ENCODE results near the gene NFXL1. TPM values are rescaled to one million over a fixed set of nuclear protein-coding genes. Genes with fewer than 3 reads are reported as not detected.

NFXL1 gene
- total and polyA plus RNA-seq, 10 of the 15 experiments (the other 5 are each of a cell fraction or from before 2014, with no cell fraction given) = 8.1 to 16.5 (median 13.1) TPM

DNA sequence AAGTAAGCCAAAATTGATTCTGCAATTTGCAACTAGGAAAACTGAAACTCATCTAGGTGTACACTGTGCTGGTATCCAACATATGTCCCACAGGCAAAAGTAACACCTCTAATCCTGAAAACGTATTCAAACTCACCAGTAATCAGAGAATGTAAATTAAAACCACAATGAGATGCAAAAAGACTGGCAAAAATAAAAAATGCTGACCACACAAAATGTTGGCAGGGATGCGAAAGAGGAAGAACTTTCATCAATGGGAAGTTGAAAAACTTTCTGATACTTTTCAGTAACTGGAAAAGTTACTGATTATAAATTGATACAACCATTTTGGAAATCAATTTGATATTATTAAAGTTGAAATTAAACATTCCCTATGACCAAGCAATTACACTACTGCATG, 56.4 kb downstream of the NFXL1 start:
- Histone ChIP-seq H4K20me1 (ENCODE audit: control insufficient read depth, insufficient read depth) (no peaks in the 10 kb centered on the region), H3K4me1 (ENCODE audit: control insufficient read depth, insufficient read depth, low read length) (no peaks in the 10 kb centered on the region), H3K4me2 (ENCODE audit: control insufficient read depth, insufficient read depth) (no peak overlapping the region), H3K27me3 (replicated peaks in 1 of 2; ENCODE audit: control insufficient read depth in 2 of 2, insufficient read depth in 2 of 2, low read length in 1 of 2) (no peaks in the 10 kb centered on the region), H2AFZ (ENCODE audit: control insufficient read depth, low read depth, low read length) (no peak overlapping the region), H3K79me2 (ENCODE audit: control insufficient read depth, insufficient read depth, low read length) (no peaks in the 10 kb centered on the region), H3K9me3 (replicated peaks; ENCODE audit: control insufficient read depth, insufficient read depth, low read length) (no peaks in the 10 kb centered on the region), H3K9ac (ENCODE audit: control insufficient read depth, insufficient read depth, low read length) (no peak overlapping the region), H3K27ac (ENCODE audit: control insufficient read depth, insufficient read depth) (no peak overlapping the region), H3K4me3 (no peak overlapping the region), H3K36me3 (ENCODE audit: control insufficient read depth in 2 of 2, insufficient read depth in 2 of 2, low read length in 1 of 2) (peaks cover 0 to 9% of the 10 kb centered on the region in 2 experiments; a peak in 2 of 4 replicates)
- DNase-seq (ENCODE audit: low read depth, low spot score) (no peak), ATAC-seq (no peak), FAIRE-seq (no peak)
- ChIA-PET CTCF (no interaction called here), RAD21 (ENCODE audit: unreplicated experiment) (no interaction called here), POLR2A (no interaction called here), SMC1A (ENCODE audit: uncharacterized antibody, unreplicated experiment) (no interaction called here)
- 48% methylated on average over 2 of the region's 2 CpGs for WGBS (ENCODE audit: insufficient coverage, insufficient replicate concordance, low lambda C conversion rate, missing lambda C conversion rate)
- in situ Hi-C loops (cut with MboI) = no loop called here
- intact Hi-C loops (cut with micrococcal nuclease; ENCODE audit: unreplicated experiment) = no loop called here
- BruUV-seq (replicated peaks) = no TSS peak
- no peak for TF ChIP-seq ZNF384 (IDR thresholded peaks at IDR 0.05; ENCODE audit: borderline replicate concordance, low read depth, low read length)
- no peak for TF ChIP-seq JUND (IDR thresholded peaks at IDR 0.05; ENCODE audit: low read depth, low read length)
- no peak for TF ChIP-seq GATAD2B (conservative IDR thresholded peaks at IDR 0.05; ENCODE audit: low read depth)

DNA sequence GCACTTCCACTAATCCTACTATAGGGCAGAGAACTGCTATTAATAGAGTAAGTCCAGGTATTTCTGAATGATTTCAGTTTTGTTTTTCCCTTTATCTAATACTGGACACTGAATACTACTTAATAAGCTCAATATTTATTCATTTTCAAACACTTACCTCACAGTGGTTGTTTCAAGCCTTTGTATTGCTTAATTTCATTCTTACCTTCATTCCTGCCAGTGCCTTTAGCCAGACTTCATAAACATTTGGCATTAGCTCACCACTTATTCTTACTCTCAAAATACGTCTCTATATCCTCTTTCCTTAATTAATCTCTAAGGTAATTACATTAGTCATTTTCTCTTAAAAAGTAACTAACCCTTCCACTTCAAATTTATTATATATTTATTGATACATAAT, 57.7 kb downstream of the NFXL1 start:
- in situ Hi-C loops (cut with MboI) (no loop called here), intact Hi-C loops (cut with micrococcal nuclease; ENCODE audit: unreplicated experiment) (no loop called here)
- ChIA-PET POLR2A (no interaction called here), CTCF (interaction anchor here (1.3 kb wide), 1 partner anchor 17 kb away, joined by 5 read pairs; no protein-coding TSS in a partner anchor), RAD21 (ENCODE audit: unreplicated experiment) (interaction anchor here (1.2 kb wide), 1 partner anchor 16 kb away, joined by 3 read pairs; no protein-coding TSS in a partner anchor), SMC1A (ENCODE audit: uncharacterized antibody, unreplicated experiment) (interaction anchor here (0.6 to 1.6 kb wide), 2 partner anchors 17 to 369 kb away, joined by 3 to 6 read pairs; no protein-coding TSS in a partner anchor)
- H3K27ac ChIP-seq (ENCODE audit: control insufficient read depth, insufficient read depth) = no peak overlapping the region
- no peak overlapping the region for H2AFZ ChIP-seq (ENCODE audit: control insufficient read depth, low read depth, low read length)
- H3K4me2 ChIP-seq (ENCODE audit: control insufficient read depth, insufficient read depth) = no peak overlapping the region
- peaks cover 0 to 9% of the 10 kb centered on the region in 2 experiments; a peak in 2 of 4 replicates for H3K36me3 ChIP-seq (ENCODE audit: control insufficient read depth in 2 of 2, insufficient read depth in 2 of 2, low read length in 1 of 2)
- H3K9ac ChIP-seq (ENCODE audit: control insufficient read depth, insufficient read depth, low read length) = no peak overlapping the region
- 92% methylated on average over 1 of the region's 1 CpG for WGBS (ENCODE audit: insufficient coverage, insufficient replicate concordance, low lambda C conversion rate, missing lambda C conversion rate)
- H3K4me3 ChIP-seq = no peak overlapping the region
- no peaks in the 10 kb centered on the region for H3K4me1 ChIP-seq (ENCODE audit: control insufficient read depth, insufficient read depth, low read length)
- no peaks in the 10 kb centered on the region for H3K9me3 ChIP-seq (replicated peaks; ENCODE audit: control insufficient read depth, insufficient read depth, low read length)
- H4K20me1 ChIP-seq (ENCODE audit: control insufficient read depth, insufficient read depth) = no peaks in the 10 kb centered on the region
- BruUV-seq (replicated peaks) = no TSS peak
- DNase-seq (ENCODE audit: low read depth, low spot score) = no peak
- H3K27me3 ChIP-seq (replicated peaks in 1 of 2; ENCODE audit: control insufficient read depth in 2 of 2, insufficient read depth in 2 of 2, low read length in 1 of 2) = no peaks in the 10 kb centered on the region
- FAIRE-seq = no peak
- H3K79me2 ChIP-seq (ENCODE audit: control insufficient read depth, insufficient read depth, low read length) = no peaks in the 10 kb centered on the region
- ATAC-seq = no peak
- no peak for TF ChIP-seq CBX5 (IDR thresholded peaks at IDR 0.05; ENCODE audit: low read depth)
- TF ChIP-seq, protein P1, sequence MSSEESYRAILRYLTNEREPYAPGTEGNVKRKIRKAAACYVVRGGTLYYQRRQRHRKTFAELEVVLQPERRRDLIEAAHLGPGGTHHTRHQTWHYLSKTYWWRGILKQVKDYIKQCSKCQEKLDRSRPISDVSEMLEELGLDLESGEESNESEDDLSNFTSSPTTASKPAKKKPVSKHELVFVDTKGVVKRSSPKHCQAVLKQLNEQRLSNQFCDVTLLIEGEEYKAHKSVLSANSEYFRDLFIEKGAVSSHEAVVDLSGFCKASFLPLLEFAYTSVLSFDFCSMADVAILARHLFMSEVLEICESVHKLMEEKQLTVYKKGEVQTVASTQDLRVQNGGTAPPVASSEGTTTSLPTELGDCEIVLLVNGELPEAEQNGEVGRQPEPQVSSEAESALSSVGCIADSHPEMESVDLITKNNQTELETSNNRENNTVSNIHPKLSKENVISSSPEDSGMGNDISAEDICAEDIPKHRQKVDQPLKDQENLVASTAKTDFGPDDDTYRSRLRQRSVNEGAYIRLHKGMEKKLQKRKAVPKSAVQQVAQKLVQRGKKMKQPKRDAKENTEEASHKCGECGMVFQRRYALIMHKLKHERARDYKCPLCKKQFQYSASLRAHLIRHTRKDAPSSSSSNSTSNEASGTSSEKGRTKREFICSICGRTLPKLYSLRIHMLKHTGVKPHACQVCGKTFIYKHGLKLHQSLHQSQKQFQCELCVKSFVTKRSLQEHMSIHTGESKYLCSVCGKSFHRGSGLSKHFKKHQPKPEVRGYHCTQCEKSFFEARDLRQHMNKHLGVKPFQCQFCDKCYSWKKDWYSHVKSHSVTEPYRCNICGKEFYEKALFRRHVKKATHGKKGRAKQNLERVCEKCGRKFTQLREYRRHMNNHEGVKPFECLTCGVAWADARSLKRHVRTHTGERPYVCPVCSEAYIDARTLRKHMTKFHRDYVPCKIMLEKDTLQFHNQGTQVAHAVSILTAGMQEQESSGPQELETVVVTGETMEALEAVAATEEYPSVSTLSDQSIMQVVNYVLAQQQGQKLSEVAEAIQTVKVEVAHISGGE (CRISPR knock-in tag; IDR thresholded peaks at IDR 0.05) = no peak
- TF ChIP-seq, protein P2, sequence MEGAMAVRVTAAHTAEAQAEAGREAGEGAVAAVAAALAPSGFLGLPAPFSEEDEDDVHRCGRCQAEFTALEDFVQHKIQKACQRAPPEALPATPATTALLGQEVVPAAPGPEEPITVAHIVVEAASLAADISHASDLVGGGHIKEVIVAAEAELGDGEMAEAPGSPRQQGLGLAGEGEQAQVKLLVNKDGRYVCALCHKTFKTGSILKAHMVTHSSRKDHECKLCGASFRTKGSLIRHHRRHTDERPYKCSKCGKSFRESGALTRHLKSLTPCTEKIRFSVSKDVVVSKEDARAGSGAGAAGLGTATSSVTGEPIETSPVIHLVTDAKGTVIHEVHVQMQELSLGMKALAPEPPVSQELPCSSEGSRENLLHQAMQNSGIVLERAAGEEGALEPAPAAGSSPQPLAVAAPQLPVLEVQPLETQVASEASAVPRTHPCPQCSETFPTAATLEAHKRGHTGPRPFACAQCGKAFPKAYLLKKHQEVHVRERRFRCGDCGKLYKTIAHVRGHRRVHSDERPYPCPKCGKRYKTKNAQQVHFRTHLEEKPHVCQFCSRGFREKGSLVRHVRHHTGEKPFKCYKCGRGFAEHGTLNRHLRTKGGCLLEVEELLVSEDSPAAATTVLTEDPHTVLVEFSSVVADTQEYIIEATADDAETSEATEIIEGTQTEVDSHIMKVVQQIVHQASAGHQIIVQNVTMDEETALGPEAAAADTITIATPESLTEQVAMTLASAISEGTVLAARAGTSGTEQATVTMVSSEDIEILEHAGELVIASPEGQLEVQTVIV (IDR thresholded peaks at IDR 0.05; ENCODE audit: borderline replicate concordance, partially characterized antibody) = no peak
- no peak for TF ChIP-seq STAT3 (IDR thresholded peaks at IDR 0.05; ENCODE audit: low read depth, low read length)
- no peak for TF ChIP-seq SIN3A (IDR thresholded peaks at IDR 0.05; ENCODE audit: low read depth, low read length)
- TF ChIP-seq ETV6 (conservative IDR thresholded peaks at IDR 0.05 in 1 of 2, IDR thresholded peaks at IDR 0.05 in 1 of 2; ENCODE audit: borderline replicate concordance in 1 of 2, low read depth in 1 of 2) = no peak
- TF ChIP-seq CHD2 (IDR thresholded peaks at IDR 0.05; ENCODE audit: borderline replicate concordance, low read depth, low read length) = no peak
- TF ChIP-seq FOXM1 (IDR thresholded peaks at IDR 0.05; ENCODE audit: low read depth, low read length) = no peak
